GM23248 (cell line): ENCODE data around the gene IHH.

Experiments used
- EZH2 ChIP-seq: fragments of 200-600 bp; sonication (generic); IDR thresholded peaks from 2 replicates; pipeline ENCODE4 v1.6.1; 2018; ENCODE audit warnings: antibody characterized with exemption, mild to moderate bottlenecking; ENCODE audit not compliant: insufficient read depth, poor library complexity, severe bottlenecking
- EZH2phosphoT487 ChIP-seq: fragments of 200-600 bp; sonication (generic); IDR thresholded peaks from 2 replicates; pipeline ENCODE4 v1.6.1; 2018; ENCODE audit warnings: antibody characterized with exemption, moderate library complexity, mild to moderate bottlenecking, low read depth; ENCODE audit not compliant: insufficient read depth

- TF ChIP-seq EZH2phosphoT487: no peak
- no peak for TF ChIP-seq EZH2
Observed at GRCh38 chr2:219027511-219028055, 33.1 kb downstream of the IHH start.
